HepG2 (cell line): ENCODE measurements around the gene NKX2-3.

Source experiments
- ELK4 ChIP-seq: sonication (generic); formaldehyde crosslinking; IDR thresholded peaks from 2 replicates; pipeline ENCODE4 v1.9.0; 2021; ENCODE audit warnings: missing genetic modification reagents, borderline replicate concordance
- FOXJ3 ChIP-seq: sonication (generic); formaldehyde crosslinking; IDR thresholded peaks from 2 replicates; pipeline ENCODE4 v1.4.0; 2020; ENCODE audit warnings: missing genetic modification reagents, mild to moderate bottlenecking, borderline replicate concordance
- NR2F6 ChIP-seq, 2 experiments: IDR thresholded peaks; 2 replicates each; pipeline ENCODE4 v1.6.1; 2016; ENCODE audit warnings: antibody characterized with exemption in 1 of 2, mild to moderate bottlenecking in 1 of 2
- RBM22 ChIP-seq: fragments of 200-400 bp; formaldehyde crosslinking; optimal IDR thresholded peaks from 2 replicates; pipeline ENCODE3; 2017; ENCODE audit warnings: mild to moderate bottlenecking, low read length, moderate library complexity
- TAF1 ChIP-seq: sonication (generic); formaldehyde crosslinking; IDR thresholded peaks from 2 replicates; pipeline ENCODE4 v1.4.0; 2020; ENCODE audit warnings: missing genetic modification reagents
- ZNF253 ChIP-seq: sonication (generic); formaldehyde crosslinking; IDR thresholded peaks from 2 replicates; pipeline ENCODE4 v1.8.0; 2022; ENCODE audit warnings: mild to moderate bottlenecking, missing genetic modification reagents, borderline replicate concordance
- ZNF30 ChIP-seq: sonication (generic); formaldehyde crosslinking; IDR thresholded peaks from 2 replicates; pipeline ENCODE4 v1.5.0; 2020; ENCODE audit warnings: mild to moderate bottlenecking, missing genetic modification reagents
- ZNF431 ChIP-seq: sonication (generic); formaldehyde crosslinking; IDR thresholded peaks from 2 replicates; pipeline ENCODE4 v1.9.0; 2022; ENCODE audit warnings: missing genetic modification reagents, low read depth, mild to moderate bottlenecking, borderline replicate concordance
- ZNF687 ChIP-seq: sonication (generic); formaldehyde crosslinking; IDR thresholded peaks from 2 replicates; pipeline ENCODE4 v1.5.1; 2020; ENCODE audit warnings: mild to moderate bottlenecking, missing genetic modification reagents, moderate library complexity

DNA sequence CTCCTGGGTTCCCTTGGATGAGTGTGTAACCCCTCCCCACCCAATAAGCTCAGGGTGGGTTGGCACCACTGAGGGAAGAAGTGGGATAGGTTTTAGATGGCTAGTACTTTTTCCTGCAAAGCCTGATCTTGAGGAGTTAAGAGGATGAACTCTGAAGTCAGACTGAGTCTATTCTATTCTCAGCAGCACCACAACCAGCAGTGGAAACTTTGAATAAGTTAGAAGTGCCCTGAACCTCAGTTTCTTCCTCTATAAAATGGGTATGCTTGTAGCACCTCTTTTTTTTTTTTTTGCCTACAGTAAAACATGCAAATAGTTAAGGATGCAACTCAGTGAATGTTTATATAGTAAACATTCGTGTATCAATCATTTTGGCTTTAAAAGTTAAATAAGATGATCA, 7.1 kb downstream of the NKX2-3 start:
- TF ChIP-seq NR2F6 (IDR thresholded peaks at IDR 0.05) (no peak), NR2F6 (CRISPR knock-in tag; IDR thresholded peaks at IDR 0.05) (no peak), ELK4 (CRISPR knock-in tag) (no peak), ZNF687 (CRISPR knock-in tag) (no peak), RBM22 (no peak), ZNF253 (no peak), FOXJ3 (no peak), TAF1 (CRISPR knock-in tag) (no peak), ZNF431 (CRISPR knock-in tag) (no peak), ZNF30 (CRISPR knock-in tag) (no peak)
